MM.1S (cell line): Measurements from ENCODE around the gene ANKRD16.

Experiments
- CTCF ChIP-seq: fragments of 300-600 bp; sonication (generic); IDR thresholded peaks from 2 replicates; pipeline ENCODE4 v1.5.1; 2016; ENCODE audit warnings: antibody characterized with exemption, low read length, mixed read lengths
- EZH2phosphoT487 ChIP-seq: fragments of 300-600 bp; sonication (generic); IDR thresholded peaks from 2 replicates; pipeline ENCODE4 v1.6.1; 2018; ENCODE audit warnings: antibody characterized with exemption, low read length

DNA sequence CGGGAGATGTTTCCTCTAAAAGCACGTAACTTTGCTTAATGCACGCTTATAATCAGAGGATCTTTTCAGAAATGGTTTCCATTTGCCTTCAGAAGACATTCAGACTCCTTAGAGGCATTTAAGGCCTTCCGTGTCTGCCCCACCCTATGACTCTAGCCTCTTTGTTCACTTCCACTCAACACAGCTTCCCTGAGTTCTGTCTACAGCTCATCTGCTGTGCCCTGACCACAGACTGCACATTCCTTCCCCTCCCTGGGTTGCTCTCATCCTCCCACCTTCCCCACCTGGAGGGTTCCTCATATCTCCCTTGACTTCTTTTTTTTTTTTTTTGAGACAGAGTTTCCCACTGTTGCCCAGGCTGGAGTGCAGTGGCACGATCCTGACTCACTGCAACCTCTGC, 17.0 kb upstream of the ANKRD16 start:
- no peak for TF ChIP-seq CTCF
- TF ChIP-seq EZH2phosphoT487 = no peak
